ENCODE data around the gene ITGA5. TPM values are rescaled to one million over a fixed set of nuclear protein-coding genes. Genes with fewer than 3 reads are reported as not detected.

The ITGA5 gene
- polyA plus RNA-seq, 4 donors, result 39.9 to 44.2 (median 43.7) TPM

GRCh38 chr12:54412786-54413185 is 6.3 kb downstream of the ITGA5 start:
- DNase-seq (ENCODE audit: low read depth in 4 of 4, low spot score in 2 of 4), result no peak

GRCh38 chr12:54412348-54412747 is 6.7 kb downstream of the ITGA5 start:
- DNase-seq (ENCODE audit: low read depth in 4 of 4, low spot score in 2 of 4), result no peak

GRCh38 chr12:54411391-54412241 is 7.5 kb downstream of the ITGA5 start:
- no peak for DNase-seq (ENCODE audit: low read depth in 4 of 4, low spot score in 2 of 4)

- DNase-seq (ENCODE audit: low read depth in 4 of 4, low spot score in 2 of 4), result no peak
Observed at GRCh38 chr12:54409267-54409666, 9.8 kb downstream of the ITGA5 start.

GRCh38 chr12:54407183-54407905 is 11.7 kb downstream of the ITGA5 start:
- no peak for DNase-seq (ENCODE audit: low read depth in 4 of 4, low spot score in 2 of 4)

- no peak for DNase-seq (ENCODE audit: low read depth in 4 of 4, low spot score in 2 of 4)
Observed at GRCh38 chr12:54405573-54405972, 13.5 kb downstream of the ITGA5 start.

- no peak for DNase-seq (ENCODE audit: low read depth in 4 of 4, low spot score in 2 of 4)
Observed at GRCh38 chr12:54405106-54405505, 14.0 kb downstream of the ITGA5 start.

GRCh38 chr12:54404061-54405004 is 14.7 kb downstream of the ITGA5 start:
- peak in 1 of 4 donors; percentile 53 for DNase-seq (ENCODE audit: low read depth in 4 of 4, low spot score in 2 of 4)

- no peak for DNase-seq (ENCODE audit: low read depth in 4 of 4, low spot score in 2 of 4)
Observed at GRCh38 chr12:54401119-54401518, 17.9 kb downstream of the ITGA5 start.

GRCh38 chr12:54398995-54399793 is 19.9 kb downstream of the ITGA5 start:
- peak in 1 of 4 donors; percentile 85 for DNase-seq (ENCODE audit: low read depth in 4 of 4, low spot score in 2 of 4)

GRCh38 chr12:54398218-54398617 is 20.8 kb downstream of the ITGA5 start:
- DNase-seq (ENCODE audit: low read depth in 4 of 4, low spot score in 2 of 4), result no peak

GRCh38 chr12:54397157-54397556 is 21.9 kb downstream of the ITGA5 start:
- no peak for DNase-seq (ENCODE audit: low read depth in 4 of 4, low spot score in 2 of 4)

- DNase-seq (ENCODE audit: low read depth in 4 of 4, low spot score in 2 of 4), result no peak
Observed at GRCh38 chr12:54395545-54395944, 23.5 kb downstream of the ITGA5 start.

GRCh38 chr12:54394986-54395385 is 24.1 kb downstream of the ITGA5 start:
- DNase-seq (ENCODE audit: low read depth in 4 of 4, low spot score in 2 of 4), result no peak

- no peak for DNase-seq (ENCODE audit: low read depth in 4 of 4, low spot score in 2 of 4)
Observed at GRCh38 chr12:54394281-54394719, 24.8 kb downstream of the ITGA5 start.

- DNase-seq (ENCODE audit: low read depth in 4 of 4, low spot score in 2 of 4), result no peak
Observed at GRCh38 chr12:54393743-54394142, 25.3 kb downstream of the ITGA5 start.

GRCh38 chr12:54393207-54393609 is 25.9 kb downstream of the ITGA5 start:
- DNase-seq (ENCODE audit: low read depth in 4 of 4, low spot score in 2 of 4), result no peak

GRCh38 chr12:54392485-54393206 is 26.4 kb downstream of the ITGA5 start:
- DNase-seq (ENCODE audit: low read depth in 4 of 4, low spot score in 2 of 4), result no peak
